22Rv1 (cell line): Measurements from ENCODE around the gene ACSF3.

Experiments used
- H3K27ac ChIP-seq: fragments of 450-650 bp; 2 replicates; pipeline ENCODE4 v1.5.1; 2017
- CTCF ChIP-seq: fragments of 450-650 bp; IDR thresholded peaks from 2 replicates; pipeline ENCODE4 v1.5.1; 2017; ENCODE audit warnings: mild to moderate bottlenecking
- ZFX ChIP-seq: fragments of 450-650 bp; IDR thresholded peaks from 2 replicates; pipeline ENCODE4 v1.6.1; 2017; ENCODE audit warnings: antibody characterized with exemption, borderline replicate concordance

Gene ACSF3

GRCh38 chr16:89194340-89195311 is 101.0 kb downstream of the ACSF3 start:
- no peak overlapping the region for H3K27ac ChIP-seq
- no peak for TF ChIP-seq ZFX
- no peak for TF ChIP-seq CTCF

- no peak for TF ChIP-seq CTCF
- no peak for TF ChIP-seq ZFX
- H3K27ac ChIP-seq: no peak overlapping the region
These were observed 102.0 kb downstream of the ACSF3 start for GRCh38 chr16:89195521-89196171.

GRCh38 chr16:89197033-89197632 is 103.5 kb downstream of the ACSF3 start:
- H3K27ac ChIP-seq: no peak overlapping the region
- TF ChIP-seq ZFX (no peak), CTCF (no peak)

GRCh38 chr16:89197633-89198416 is 104.2 kb downstream of the ACSF3 start:
- TF ChIP-seq ZFX (no peak), CTCF (no peak)
- H3K27ac ChIP-seq: no peak overlapping the region

- H3K27ac ChIP-seq: no peak overlapping the region
- TF ChIP-seq ZFX (no peak), CTCF (no peak)
These were observed 105.0 kb downstream of the ACSF3 start for GRCh38 chr16:89198417-89199240.
